GM10266 (cell line): ENCODE data around the gene YPEL3.
"Not testable (repeated sequence)": the region's sequence is repeated elsewhere in the genome, so short reads cannot be mapped to it uniquely, and the experiment has no call there.

Experiments used
- DNase-seq: peaks from one replicate; pipeline ENCODE4 v3.0.0; 2012; ENCODE audit errors: extremely low spot score
- TF ChIP-seq, protein P1 (sequence below): IDR thresholded peaks from 2 replicates; pipeline ENCODE4 v1.5.1; 2012; ENCODE audit warnings: mild to moderate bottlenecking, low read depth; ENCODE audit not compliant: control insufficient read depth, insufficient read depth; ENCODE audit errors: missing control alignments

YPEL3 gene

DNA sequence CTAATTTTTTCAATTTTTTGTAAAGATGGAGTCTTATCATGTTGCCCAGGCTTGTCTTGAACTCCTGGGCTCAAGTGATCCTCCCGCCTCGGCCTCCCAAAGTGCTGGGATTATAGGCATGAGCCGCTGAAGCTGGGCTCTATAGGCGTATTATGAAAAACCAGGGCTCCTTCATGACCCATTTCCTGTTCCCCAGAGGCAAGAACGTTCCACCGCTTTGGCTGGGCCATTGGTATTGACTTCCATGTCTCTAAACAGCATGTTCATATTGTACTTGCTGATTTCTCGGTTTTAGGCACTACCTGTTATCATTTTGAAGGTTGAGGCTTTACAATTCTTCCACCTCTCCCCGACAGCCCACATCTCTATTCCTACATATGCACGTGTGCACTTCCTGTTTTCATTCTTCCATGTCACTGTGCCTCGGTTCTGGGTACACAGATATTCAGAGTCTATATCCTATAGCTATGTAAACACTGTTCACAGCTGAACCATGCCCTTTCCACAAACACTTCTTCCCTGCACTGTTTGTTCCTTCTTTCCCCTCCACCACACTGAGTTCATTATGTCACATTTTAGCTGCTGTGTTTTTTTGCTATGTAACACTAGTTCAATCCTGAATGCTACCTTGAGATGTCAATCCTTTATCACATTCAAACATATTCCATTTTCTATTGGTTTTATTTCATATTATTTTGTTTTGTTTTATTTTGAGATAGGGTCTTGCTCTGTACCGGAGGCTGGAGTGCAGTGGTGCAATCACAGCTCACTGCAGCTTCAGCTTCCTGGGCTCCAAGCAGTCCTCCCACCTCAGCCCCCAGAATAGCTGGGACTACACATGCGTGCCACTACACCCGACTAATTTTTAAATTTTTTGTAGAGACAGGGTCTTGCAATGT, 43.8 kb upstream of the YPEL3 start:
- DNase-seq, result no peak
- TF ChIP-seq, protein P1, sequence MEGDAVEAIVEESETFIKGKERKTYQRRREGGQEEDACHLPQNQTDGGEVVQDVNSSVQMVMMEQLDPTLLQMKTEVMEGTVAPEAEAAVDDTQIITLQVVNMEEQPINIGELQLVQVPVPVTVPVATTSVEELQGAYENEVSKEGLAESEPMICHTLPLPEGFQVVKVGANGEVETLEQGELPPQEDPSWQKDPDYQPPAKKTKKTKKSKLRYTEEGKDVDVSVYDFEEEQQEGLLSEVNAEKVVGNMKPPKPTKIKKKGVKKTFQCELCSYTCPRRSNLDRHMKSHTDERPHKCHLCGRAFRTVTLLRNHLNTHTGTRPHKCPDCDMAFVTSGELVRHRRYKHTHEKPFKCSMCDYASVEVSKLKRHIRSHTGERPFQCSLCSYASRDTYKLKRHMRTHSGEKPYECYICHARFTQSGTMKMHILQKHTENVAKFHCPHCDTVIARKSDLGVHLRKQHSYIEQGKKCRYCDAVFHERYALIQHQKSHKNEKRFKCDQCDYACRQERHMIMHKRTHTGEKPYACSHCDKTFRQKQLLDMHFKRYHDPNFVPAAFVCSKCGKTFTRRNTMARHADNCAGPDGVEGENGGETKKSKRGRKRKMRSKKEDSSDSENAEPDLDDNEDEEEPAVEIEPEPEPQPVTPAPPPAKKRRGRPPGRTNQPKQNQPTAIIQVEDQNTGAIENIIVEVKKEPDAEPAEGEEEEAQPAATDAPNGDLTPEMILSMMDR, result no peak

DNA sequence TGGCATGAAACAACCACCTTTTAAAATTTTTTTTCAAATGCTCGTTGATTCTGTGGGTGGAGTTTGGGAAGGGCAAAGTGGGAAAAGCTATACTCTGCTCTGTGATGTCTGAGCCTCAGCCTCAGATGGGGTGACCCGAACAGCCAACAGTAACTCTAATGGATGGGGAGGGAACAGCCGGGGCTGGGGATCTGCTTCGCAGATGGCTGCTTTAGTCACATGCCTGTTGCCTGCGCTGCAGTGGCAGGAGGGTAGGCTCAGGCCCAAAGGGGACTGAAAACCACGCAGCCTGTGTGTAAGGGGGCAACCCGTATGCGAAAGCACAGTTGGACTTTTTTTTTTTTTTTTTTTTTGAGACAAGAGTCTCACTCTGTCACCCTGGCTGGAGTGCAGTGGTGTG, 41.9 kb upstream of the YPEL3 start:
- TF ChIP-seq, protein P1, result no peak
- no peak for DNase-seq

DNA sequence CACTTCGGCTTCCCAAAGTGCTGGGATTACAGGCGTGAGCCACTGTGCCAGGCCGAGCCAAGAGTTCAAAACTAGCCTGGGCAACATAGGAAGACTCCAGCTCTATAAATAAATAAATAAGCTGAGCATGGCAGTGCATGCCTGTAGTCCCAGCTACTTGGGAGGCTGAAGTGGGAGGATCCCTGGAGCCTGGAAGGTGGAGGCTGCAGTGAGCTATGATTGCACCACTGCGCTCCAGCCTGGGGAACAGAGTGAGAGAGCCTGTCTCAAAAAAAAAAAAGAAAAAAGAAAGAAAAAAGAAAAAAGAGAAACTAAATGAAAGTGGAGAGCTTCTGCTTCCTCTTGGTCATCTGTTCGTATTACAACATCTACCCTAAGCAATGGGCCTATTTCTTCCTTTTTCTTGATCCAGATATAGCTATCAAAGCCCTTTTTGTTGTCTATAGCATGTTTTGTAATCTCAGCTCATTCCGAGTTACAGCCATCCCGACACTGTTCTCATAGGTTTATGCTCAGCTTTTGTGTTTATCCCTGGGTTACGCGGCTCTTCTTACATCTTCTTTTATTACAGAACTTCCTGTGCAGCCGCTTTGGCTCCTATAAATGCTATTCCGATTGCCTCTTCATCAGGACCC, 41.1 kb upstream of the YPEL3 start:
- no peak for DNase-seq
- TF ChIP-seq, protein P1, result no peak

DNA sequence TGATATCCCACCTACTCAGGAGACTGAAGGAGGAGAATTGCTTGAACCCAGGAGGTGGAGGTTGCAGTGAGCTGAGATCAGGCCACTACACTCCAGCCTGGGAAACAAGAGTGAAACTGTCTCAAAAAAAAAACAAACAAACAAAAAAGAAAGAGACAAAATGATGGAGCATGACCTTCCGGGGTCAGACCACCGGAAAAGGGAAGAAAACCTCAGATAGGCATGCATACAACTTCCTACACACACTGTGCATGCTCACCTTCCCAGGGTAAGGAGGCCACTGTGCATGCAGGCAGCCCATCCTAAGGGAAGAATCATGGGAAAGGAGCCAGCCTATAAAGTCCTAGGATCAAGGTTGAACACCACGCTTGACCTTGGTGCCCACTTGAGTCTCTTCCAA, 36.6 kb upstream of the YPEL3 start:
- TF ChIP-seq, protein P1, result no peak

DNA sequence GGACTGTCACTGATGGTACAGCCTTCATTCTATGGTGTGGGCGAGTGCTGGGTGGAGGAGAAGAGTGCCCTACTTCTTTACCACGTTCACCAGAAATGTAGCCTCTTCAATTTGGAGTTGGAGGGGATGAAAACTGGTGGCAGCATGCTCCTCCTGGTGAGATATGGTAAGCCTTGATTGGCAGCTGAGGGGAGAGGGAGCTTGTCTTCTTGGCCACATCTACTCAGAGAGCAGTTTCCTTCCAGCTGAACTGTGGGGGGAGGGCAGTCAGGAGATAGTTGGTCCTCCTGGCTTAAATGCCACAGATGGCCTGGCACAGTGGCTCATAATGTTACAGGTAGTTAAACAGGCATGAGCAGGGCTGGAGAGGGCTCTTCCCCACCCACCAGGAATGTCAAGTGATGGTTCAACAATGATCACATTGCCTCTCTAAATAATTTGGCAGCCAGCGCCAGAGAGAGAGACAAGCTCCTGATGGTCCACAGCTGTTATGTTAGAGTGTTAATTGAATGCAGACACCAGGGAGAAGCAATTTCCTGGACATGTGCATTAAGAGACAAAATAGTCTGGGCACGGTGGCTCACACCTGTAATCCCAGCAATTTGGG, 36.0 kb upstream of the YPEL3 start:
- TF ChIP-seq, protein P1, result no peak
- no peak for DNase-seq

More for the DNA sequence above, 36.6 kb upstream of the YPEL3 start:
- no peak for DNase-seq

DNA sequence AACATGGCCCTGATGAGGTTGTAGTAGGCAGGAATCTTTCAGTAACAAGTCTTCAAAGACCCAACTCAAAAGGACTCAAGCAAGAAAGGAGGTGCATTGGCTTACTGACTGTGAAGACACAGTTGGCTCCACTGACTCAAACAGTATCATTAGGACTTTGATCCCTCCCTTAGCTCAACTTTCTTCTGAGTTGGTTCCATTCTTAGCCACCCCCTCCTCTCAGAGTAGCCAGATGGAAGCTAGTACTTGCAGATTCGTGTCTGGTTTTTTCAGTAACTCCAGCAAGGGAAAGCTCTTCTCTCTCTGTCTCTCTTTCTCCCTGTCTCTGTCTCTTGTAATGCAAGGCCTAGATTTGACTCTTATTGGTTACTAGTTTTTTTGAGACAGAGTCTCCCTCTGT, 32.0 kb upstream of the YPEL3 start:
- TF ChIP-seq, protein P1, result no peak

DNA sequence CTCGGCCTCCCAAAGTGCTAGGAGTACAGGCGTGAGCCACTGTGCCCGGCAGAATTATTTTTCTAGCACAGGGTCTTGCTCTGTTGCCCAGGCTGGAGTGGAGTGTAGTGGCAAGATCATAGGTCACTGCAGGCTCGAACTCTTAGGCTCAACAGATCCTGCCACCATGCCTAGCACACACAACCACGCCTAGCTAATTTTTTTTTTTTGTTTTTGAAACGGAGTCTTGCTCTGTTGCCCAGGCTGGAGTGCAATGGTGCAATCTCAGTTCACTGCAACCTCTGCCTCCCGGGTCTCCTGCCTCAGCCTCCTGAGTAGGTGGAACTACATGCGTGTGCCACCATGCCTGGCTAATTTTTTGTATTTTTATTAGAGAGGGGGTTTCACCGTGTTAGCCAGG, 29.7 kb upstream of the YPEL3 start:
- DNase-seq, result not testable (repeated sequence)

More for the DNA sequence above, 32.0 kb upstream of the YPEL3 start:
- DNase-seq, result peak; percentile 4
